Liver (tissue), 3 donors: Measurements from ENCODE around the gene INPP5B.

Experiments used
- RAD21 ChIP-seq, 2 donors: IDR thresholded peaks; 2 replicates each; pipeline ENCODE4 v1.6.1; 2016; ENCODE audit warnings: antibody characterized with exemption in 2 of 2, mild to moderate bottlenecking in 2 of 2
- TF ChIP-seq, protein P1 (sequence below): fragments of 150-350 bp; IDR thresholded peaks from 2 replicates; pipeline ENCODE4 v1.5.1; 2017; ENCODE audit warnings: improper control_type of control experiment, low read depth, low read length; ENCODE audit not compliant: missing input control
- donor health status: healthy.
- donor health status: healthy.

DNA sequence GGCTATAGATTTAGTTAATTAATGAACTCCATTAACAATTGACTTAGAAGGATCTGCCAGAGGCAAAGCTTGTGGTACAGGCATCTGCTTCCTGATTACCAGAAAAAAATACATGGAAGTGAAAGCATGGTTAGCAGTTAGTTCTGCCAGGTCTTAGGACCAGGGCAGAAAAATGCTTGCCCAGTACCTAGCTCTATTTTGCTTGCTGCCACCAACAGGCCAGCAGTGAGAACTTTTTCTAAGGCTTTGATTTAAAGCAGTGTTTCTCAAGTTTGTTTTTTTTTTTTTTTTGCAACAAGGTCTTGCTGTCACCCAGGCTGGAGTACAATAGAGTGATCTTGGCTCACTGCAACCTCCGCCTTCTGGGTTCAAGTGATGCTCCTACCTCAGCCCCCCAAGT lies 71.0 kb downstream of the INPP5B start:
- TF ChIP-seq, protein P1, sequence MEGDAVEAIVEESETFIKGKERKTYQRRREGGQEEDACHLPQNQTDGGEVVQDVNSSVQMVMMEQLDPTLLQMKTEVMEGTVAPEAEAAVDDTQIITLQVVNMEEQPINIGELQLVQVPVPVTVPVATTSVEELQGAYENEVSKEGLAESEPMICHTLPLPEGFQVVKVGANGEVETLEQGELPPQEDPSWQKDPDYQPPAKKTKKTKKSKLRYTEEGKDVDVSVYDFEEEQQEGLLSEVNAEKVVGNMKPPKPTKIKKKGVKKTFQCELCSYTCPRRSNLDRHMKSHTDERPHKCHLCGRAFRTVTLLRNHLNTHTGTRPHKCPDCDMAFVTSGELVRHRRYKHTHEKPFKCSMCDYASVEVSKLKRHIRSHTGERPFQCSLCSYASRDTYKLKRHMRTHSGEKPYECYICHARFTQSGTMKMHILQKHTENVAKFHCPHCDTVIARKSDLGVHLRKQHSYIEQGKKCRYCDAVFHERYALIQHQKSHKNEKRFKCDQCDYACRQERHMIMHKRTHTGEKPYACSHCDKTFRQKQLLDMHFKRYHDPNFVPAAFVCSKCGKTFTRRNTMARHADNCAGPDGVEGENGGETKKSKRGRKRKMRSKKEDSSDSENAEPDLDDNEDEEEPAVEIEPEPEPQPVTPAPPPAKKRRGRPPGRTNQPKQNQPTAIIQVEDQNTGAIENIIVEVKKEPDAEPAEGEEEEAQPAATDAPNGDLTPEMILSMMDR, result no peak
- no peak for TF ChIP-seq RAD21 (IDR thresholded peaks at IDR 0.05)
